GM12875 (cell line): Measurements from ENCODE around the gene L1CAM.

Experiments
- H3K4me3 ChIP-seq: one replicate; pipeline ENCODE4 v1.5.1; 2011; ENCODE audit warnings: low read depth, low read length, control low read depth
- TF ChIP-seq, protein P1 (sequence below): IDR thresholded peaks from 2 replicates; pipeline ENCODE4 v1.5.1; 2011; ENCODE audit warnings: low read depth, mild to moderate bottlenecking, control low read depth, inconsistent platforms, low read length, moderate library complexity, borderline replicate concordance; ENCODE audit not compliant: insufficient read depth

L1CAM gene

DNA sequence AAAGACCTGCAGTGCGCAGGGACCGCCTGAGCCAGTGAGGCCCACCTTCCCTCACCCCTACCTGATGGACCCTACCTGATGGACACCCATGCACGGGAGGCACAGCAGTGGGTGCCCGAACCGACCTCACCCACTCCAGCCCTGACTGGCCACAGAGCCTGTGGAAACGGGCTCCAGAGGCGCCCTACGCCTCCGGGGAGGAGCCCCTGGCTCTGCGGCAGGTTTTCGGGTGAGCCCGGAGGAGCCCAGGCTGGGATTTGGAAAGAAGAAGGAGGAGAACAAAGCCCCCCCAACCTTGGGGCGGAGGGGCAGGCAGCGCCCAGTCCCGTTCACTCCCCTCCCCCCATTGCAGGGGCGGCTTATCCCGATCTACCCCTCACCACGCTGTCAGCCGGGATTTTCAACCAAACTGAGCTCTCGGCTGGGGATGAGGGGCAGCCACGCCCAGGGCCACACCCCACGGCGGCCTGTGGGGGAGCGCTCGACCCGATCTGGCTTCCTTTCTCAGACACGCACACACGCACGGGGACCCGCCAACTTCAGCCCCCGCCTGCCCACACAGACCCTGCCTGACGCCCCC lies 675 bp downstream of the L1CAM start:
- TF ChIP-seq, protein P1, sequence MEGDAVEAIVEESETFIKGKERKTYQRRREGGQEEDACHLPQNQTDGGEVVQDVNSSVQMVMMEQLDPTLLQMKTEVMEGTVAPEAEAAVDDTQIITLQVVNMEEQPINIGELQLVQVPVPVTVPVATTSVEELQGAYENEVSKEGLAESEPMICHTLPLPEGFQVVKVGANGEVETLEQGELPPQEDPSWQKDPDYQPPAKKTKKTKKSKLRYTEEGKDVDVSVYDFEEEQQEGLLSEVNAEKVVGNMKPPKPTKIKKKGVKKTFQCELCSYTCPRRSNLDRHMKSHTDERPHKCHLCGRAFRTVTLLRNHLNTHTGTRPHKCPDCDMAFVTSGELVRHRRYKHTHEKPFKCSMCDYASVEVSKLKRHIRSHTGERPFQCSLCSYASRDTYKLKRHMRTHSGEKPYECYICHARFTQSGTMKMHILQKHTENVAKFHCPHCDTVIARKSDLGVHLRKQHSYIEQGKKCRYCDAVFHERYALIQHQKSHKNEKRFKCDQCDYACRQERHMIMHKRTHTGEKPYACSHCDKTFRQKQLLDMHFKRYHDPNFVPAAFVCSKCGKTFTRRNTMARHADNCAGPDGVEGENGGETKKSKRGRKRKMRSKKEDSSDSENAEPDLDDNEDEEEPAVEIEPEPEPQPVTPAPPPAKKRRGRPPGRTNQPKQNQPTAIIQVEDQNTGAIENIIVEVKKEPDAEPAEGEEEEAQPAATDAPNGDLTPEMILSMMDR = no peak
- H3K4me3 ChIP-seq = no peak overlapping the region

DNA sequence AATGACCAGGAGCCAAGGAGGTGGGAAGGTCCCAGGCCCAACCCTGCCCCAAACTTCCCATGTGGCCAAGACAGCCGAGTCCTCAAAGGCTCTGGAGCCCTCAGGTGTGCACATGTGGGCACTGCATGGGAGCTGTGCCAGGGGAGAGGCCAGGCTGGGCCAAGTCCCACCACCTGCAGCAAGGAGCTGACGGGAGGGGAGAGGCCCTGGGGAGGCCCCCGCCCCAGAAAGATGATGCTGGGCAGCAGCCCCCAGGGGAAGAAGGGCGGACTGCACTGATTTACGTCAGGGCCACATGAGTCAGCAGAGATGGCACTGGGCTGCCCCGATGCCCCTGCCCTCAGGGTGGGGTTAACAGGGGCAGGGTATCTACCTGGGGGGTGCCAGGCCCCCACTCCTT lies 1.4 kb downstream of the L1CAM start:
- no peak overlapping the region for H3K4me3 ChIP-seq
- TF ChIP-seq, protein P1 = no peak

DNA sequence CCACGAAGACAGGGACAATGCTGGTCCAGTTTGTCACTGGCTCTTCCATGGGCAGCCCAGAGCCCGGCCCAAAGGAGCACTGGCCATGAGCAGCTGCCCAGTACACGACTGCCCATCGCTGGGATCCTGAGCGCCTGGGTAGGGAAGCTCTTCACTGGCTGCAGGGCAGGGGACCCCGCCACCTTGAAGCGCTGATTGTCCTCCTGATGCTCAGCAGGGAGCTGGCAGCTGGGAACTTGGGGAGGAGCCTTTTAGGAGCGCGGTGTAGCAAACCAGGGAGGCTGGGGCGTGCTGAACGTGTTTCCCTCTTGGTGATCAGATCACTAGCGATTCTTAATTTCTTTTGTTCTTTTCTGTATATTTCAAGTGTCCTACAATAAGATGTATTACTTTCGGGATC lies 1.8 kb downstream of the L1CAM start:
- no peak overlapping the region for H3K4me3 ChIP-seq
- TF ChIP-seq, protein P1 = no peak

DNA sequence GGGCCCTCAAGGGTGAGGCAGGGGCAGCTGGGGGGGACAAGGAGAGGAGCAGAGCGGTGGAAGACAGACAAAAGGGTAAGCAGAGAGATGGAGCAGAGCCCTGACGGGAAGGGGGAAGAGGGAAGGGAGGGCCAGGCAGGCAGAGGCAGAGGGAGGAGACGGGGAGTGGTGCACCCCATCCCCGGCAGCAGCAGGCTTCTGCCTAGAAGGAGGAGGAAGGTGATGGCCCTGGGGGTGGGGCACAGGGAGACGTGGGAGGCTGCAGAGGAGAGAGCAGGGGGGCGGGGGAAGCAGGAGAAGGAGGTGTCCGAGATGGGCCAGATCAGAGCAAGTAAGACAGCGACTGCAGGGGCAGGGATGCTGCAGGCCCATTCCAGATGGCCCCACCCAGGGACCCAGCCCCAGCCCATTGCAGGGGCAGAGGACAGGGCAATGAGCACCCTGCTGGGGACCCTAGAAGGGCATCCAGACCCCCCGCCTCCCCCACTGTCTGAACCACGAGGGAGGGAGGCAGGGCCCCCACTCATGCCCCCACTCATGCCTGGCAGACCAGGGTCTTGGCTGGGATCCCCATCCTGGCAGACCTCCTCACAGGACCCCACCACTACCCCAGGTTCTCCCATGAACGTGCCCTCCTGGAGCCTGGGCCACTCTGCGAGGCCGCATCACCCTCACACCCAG lies 2.7 kb downstream of the L1CAM start:
- no peak overlapping the region for H3K4me3 ChIP-seq
- TF ChIP-seq, protein P1 = no peak

DNA sequence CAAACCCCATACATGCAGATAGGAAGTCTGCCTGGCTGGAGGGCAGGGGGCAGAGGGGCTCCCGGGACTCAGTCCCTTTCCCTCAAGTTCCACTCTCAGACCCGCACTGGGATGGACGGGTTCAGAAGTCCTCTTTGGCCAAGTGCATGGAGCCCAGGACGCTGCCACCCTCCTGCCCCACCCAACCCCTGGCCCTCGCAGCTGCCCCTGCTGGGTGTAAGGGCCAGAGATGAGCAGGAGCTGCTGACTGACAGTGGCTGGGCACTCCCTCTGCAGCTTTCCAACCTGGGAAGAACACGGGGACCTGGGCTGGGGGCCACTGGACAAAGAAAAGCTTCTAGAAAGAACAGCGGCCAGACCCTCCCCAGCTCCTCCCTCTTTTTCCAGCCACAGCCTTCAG lies 3.4 kb downstream of the L1CAM start:
- TF ChIP-seq, protein P1 = no peak
- no peak overlapping the region for H3K4me3 ChIP-seq

DNA sequence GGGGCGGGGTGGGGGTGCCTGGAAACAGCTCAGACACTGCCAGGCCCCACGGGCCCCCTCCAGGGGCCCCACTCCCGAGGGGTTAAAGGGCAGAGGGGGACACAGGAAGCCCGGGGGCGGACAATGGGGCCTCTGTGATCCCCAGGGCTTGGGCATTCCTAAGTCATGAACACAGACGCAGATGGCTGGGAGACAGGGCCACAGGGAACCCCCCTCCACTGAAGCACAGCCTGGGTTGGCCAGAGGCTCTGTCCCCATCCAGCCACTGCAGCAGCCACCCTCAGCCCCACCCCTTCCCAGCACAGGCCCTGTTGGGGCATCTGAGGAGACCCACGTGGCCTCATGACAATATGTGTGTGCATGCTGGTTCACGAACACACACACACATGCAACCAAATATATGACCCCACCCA lies 3.9 kb downstream of the L1CAM start:
- H3K4me3 ChIP-seq = no peak overlapping the region
- TF ChIP-seq, protein P1 = no peak

DNA sequence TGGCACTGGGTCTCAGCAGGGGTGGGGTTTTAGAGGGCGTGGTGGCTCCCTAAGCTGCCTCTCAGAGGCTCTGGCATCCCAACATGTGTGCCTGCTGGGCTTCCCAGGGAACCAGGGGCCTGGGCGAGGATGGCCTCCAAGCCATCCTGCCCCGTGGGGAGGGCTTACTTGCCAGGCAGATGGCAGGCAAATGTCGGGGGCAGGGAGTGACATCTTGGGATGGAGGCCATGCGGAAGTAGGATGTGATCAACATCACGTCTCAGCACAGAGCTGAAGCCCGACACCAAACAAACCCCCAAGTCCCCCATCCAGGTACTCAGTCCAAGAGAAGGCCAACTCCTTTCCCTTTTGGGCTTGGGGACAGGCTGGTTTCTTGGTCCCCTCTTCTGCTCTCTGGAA lies 4.7 kb downstream of the L1CAM start:
- no peak overlapping the region for H3K4me3 ChIP-seq
- TF ChIP-seq, protein P1 = no peak
